Uterus (tissue), 2 donors: ENCODE measurements around the gene VEZT.

ENCODE experiments used
- POLR2A ChIP-seq, 2 donors: fragments of 450-650 bp; IDR thresholded peaks; one replicate each; pipeline ENCODE4 v1.6.1; 2016; ENCODE audit warnings: antibody characterized with exemption in 2 of 2, mild to moderate bottlenecking in 1 of 2, moderate library complexity in 1 of 2
- TF ChIP-seq, protein P1 (sequence below), 4 experiments: fragments of 200-600 bp in 2 of 4; fragments of 450-650 bp in 2 of 4; sonication (generic) in 2 of 4; IDR thresholded peaks; one replicate each; pipeline ENCODE4 v1.5.1; 2016 to 2019; ENCODE audit warnings: antibody characterized with exemption in 4 of 4, mild to moderate bottlenecking in 2 of 4, moderate library complexity in 1 of 4

- TF ChIP-seq POLR2A (IDR thresholded peaks at IDR 0.05): no peak
- TF ChIP-seq, protein P1, sequence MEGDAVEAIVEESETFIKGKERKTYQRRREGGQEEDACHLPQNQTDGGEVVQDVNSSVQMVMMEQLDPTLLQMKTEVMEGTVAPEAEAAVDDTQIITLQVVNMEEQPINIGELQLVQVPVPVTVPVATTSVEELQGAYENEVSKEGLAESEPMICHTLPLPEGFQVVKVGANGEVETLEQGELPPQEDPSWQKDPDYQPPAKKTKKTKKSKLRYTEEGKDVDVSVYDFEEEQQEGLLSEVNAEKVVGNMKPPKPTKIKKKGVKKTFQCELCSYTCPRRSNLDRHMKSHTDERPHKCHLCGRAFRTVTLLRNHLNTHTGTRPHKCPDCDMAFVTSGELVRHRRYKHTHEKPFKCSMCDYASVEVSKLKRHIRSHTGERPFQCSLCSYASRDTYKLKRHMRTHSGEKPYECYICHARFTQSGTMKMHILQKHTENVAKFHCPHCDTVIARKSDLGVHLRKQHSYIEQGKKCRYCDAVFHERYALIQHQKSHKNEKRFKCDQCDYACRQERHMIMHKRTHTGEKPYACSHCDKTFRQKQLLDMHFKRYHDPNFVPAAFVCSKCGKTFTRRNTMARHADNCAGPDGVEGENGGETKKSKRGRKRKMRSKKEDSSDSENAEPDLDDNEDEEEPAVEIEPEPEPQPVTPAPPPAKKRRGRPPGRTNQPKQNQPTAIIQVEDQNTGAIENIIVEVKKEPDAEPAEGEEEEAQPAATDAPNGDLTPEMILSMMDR (IDR thresholded peaks at IDR 0.05): no peak
Measured at GRCh38 chr12:95202691-95203486, 14.7 kb upstream of the VEZT start.
